Measurements from ENCODE around the gene ADD2.

- no peak for TF ChIP-seq CTCF (IDR thresholded peaks at IDR 0.05)
- no peak for TF ChIP-seq POLR2A (IDR thresholded peaks at IDR 0.05)
These were observed 39.3 kb upstream of the ADD2 start for GRCh38 chr2:70807102-70807827.
